Stimulated activated CD4-positive, alpha-beta T cell treated with anti-CD3 and anti-CD28 coated beads, Interleukin-15, amount 100 ng/mL, for 1 hour (primary cell): ENCODE data around the gene LTV1.
"Not testable (repeated sequence)": the region's sequence is repeated elsewhere in the genome, so short reads cannot be mapped to it uniquely, and the experiment has no call there.

Experiments
- DNase-seq, 2 donors: peaks; one replicate each; pipeline ENCODE4 v3.0.0-alpha.2; 2020; ENCODE audit warnings: low read depth in 1 of 2, low spot score in 1 of 2

Gene LTV1, protein sequence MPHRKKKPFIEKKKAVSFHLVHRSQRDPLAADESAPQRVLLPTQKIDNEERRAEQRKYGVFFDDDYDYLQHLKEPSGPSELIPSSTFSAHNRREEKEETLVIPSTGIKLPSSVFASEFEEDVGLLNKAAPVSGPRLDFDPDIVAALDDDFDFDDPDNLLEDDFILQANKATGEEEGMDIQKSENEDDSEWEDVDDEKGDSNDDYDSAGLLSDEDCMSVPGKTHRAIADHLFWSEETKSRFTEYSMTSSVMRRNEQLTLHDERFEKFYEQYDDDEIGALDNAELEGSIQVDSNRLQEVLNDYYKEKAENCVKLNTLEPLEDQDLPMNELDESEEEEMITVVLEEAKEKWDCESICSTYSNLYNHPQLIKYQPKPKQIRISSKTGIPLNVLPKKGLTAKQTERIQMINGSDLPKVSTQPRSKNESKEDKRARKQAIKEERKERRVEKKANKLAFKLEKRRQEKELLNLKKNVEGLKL

DNA sequence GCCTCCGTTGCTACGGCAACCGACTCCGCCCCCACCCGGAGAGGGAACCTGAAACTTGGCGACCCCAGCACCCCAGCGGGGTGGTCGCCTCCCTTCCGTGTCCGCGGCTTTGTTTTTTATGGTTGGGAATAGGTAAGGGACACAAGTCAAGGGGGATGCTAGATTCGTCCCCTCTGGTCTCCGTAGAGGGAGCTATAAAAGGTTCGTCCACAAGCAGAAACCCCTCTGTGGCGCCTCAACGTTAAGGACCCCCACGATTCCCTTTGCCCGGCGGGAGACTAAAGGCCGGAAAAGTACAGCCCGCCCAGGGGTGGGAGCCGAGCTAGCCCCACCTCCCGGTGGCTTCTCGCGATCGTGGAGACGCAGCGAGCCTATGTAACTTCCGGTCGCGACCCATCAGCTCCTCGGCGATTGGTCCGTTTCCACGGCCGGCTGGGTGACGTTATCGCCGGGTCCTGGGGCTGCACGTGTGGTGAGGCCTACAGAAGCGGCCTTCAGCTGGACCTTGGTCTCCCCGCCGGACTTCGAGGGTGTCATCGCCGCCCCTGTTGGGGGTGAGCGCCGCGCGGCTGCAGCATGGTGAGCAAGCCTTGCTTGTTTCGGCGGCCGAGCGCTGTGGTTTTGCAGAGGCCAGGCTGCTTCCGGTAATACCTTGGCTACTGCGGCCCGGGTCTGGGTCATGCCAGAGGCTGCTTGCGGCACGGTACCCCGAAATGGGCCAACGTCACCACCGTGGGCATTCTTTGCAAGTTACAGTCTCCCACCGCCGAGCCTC lies at the start of gene LTV1:
LTV1 (plus strand) TSS at position 437 of the 775 bp plus-strand sequence; CDS start at position 577, 140 bp downstream.
- DNase-seq, result peak; percentile 83 to 86

DNA sequence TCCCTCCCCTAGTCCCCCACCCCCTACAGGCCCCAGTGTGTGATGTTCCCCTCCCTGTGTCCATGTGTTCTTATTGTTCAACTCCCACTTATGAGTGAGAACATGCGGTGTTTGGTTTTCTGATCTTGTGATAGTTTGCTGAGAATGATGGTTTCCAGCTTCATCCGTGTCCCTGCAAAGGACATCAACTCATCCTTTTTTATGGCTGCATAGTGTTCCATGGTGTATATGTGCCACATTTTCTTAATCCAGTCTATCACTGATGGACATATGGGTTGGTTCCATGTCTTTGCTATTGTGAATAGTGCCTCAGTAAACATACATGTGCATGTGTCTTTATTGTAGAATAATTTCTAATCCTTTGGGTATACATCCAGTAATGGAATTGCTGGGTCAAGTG lies 46.6 kb upstream of the LTV1 start:
- DNase-seq, result not testable (repeated sequence)

DNA sequence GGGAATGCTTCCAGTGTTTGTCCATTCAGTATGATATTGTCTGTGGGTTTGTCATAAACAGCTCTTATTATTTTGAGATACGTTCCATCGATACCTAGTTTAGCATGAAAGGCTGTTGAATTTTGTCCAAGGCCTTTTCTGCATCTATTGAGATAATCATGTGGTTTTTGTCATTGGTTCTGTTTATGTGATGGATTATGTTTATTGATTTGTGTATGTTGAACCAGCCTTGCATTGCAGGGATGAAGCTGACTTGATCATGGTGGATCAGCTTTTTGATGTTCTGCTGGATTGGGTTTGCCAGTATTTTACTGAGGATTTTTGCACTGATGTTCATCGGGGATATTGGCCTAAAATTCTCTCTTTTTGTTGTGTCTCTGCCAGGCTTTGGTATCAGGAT lies 44.7 kb upstream of the LTV1 start:
- not testable (repeated sequence) for DNase-seq

DNA sequence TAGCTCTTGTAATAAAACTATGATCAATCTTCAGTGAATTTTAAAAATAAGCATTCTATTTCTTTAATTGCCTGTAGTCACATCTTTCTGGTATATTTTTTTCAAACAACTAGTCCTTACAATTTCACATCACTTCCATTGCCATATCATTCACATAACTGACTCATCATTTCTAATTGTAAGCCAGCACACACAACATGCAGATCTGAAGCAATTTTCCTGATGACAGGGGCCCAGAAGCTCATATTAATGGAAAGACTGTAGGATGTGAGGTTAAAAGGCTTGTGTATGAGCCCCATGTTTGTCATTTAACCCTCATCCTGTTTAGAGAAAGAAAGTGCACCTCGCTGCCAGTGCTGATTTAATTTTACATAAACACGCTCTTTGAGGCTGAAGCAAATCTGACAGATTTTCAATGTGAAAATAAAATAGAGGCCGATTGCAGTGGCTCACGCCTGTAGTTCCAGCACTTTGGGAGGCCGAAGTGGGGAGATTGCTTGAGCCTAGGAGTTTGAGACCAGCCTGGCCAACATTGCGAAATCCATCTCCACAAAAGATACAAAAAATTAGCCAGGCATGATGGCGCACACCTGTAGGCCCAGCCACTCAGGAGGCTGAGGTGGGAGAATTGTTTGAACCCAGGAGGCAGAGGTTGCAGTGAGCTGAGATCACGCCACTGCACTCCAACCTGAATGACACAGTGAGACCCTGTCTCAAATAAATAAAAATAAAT lies 40.1 kb upstream of the LTV1 start:
- no peak for DNase-seq

DNA sequence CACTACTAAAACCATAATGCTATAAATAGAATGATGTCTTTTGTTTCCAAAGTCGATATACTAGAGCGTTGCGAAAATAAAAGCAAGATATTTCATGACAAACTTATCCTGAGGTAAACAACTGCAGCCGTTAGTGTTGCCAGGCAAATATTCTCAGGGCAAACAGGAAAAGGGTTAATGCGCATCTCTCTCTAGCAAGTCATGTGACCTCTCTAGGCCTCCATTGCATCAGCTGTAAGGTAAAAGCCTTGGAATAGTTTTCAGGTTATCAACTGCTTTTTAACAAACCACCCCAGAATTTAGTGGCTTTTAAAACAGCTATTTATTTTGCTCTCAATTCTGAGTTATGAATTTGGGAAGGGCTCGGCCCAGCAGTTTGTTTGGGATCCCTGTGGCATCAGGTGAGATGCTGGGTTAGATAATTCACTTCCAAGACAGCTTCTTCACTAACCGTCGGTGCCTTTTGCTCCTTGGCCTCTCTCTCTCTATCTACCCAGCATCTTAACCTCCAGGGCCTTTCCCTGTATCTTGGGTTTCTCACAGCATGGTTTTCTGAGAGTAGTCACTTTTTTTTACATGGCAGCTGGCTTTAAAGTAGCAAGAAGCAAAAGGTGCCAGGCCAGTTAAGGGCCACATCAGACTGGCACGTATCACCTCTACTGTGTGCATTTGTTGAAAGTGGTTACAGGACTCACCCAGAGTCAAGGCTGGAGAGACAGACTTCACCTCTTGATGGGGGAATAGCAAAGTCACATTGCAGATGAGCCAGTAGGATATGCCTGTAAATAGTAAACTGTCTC lies 39.2 kb upstream of the LTV1 start:
- DNase-seq, result no peak

DNA sequence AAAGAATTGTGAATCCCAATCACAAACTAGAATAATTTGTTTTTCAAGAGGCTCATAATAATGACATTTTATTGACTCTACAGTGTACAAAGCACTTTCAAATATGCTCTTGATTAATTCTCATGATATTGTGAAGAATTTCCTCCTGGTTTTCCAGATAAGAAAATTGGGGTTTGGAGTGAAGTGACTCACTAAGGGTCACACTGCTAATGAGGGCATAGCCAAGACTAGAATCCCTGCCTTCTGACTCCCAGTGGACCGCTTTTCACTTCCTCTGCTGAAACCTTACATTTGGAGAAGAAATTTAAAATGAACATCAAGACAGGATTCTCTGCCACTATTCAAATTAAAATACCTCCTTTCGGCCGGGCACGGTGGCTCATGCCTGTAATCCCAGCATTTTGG lies 38.3 kb upstream of the LTV1 start:
- no peak for DNase-seq

DNA sequence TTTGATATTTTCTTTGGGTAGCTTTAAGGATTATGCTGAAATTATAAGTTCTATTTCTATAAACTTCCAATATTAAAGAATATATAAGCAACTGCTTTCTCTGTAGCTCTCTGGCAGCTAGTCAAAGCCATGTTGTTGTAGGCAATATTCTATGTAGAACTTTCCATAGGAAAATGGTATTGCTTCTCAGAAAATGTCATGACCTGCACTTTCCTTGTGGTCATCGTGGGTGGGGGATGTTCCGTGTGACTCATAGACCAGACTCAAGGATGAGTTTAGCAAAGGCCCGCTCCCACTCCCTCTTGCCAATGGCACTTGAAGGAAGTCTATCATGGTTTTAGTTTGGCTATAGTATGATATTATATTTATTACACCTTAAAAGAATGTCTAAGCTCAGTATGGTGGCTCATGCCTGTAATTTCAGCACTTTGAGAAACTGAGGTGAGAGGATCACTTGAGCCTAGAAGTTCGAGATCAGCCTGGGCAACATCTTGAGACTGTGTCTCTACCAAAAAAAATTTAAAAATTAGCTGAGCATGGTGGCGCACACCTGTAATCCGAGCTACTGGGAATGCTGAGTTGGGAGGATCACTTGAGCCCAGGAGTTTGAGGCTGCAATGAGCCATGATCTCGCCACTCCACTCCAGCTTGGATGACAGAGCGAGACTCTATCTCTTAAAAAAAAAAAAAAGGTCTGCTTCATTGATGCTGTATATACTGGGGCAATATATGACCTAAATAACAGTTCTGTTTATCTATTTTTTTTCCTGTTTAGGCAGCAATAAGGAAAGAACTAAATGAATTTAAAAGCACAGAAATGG lies 36.6 kb upstream of the LTV1 start:
- DNase-seq, result peak in 1 of 2 donors; percentile 63

DNA sequence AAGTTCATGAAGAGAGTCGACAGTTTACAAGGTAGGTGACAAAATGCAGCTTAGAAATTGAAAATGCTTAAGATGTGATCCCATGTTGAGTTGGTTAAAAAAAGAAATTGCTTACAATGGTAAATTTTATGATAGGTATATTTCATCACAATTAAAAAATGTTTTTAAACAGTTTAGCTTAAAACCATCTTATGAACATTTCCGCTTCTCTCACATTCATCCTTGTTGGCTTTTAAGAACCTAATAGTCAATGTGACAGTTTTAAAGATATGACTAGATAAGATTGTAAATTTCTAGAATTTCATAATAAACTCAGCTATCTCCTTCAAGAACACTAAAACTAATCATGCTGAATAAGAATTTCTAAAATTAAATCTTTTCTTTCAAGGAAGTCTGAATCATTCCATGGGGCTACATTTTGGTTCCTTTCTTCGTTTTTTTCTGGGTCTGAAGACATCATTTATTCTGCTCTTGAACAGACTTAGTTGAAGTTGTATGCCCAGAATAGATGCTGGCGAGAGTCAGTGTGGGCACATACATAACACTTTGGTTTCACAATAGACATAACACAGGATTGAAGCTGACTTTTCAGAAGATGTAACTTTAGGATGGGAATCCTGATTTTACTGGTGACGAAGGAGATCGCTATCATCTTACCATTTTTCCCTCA lies 35.9 kb upstream of the LTV1 start:
- DNase-seq, result no peak

DNA sequence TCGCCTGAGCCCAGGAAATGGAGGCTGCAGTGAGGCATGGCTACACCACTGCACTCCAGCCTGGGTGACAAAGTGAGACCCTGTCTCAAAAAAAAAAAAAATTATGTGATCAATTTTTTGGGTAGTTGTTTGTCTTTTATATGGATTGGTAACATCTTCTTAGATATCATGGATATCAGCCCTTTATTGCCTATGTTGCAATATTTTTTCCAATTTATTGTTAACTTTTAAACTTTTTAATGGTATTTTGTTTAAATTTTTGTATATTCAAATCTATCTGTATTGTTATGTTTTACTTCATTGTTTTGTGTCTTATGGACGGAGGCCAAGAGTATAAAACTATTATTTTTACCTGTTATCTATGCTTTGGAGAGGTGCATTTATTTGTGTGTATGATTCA lies 32.4 kb upstream of the LTV1 start:
- DNase-seq, result no peak

DNA sequence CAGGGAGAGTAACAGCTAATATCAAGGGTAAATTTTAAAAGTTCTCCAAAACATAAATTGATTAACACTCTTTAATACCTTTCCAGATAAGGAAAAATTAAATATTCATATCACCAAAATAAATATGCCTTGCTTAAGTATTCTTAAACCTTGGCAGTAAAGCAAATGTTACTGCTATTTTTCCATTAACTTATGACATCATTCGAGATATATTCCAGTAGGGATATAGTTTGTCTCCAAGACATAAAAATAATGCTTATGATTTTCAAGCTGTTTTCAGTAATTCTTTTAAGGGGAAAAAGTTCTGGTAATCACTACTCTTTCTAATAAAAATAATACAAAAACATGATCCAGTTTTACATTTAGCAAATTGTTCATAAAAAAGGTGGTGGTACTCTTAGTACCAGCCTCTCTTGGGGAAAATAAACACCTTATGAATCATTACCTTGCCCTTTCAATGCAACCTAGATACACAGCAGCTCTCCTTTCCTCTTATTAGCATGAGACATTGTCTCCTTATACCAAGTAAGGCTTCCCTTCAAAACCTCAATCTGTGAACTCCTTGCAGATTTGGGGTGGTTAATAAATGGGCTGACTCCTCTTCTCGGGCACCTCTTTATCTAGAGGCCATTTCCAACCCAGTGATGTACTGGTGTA lies 31.5 kb upstream of the LTV1 start:
- no peak for DNase-seq

DNA sequence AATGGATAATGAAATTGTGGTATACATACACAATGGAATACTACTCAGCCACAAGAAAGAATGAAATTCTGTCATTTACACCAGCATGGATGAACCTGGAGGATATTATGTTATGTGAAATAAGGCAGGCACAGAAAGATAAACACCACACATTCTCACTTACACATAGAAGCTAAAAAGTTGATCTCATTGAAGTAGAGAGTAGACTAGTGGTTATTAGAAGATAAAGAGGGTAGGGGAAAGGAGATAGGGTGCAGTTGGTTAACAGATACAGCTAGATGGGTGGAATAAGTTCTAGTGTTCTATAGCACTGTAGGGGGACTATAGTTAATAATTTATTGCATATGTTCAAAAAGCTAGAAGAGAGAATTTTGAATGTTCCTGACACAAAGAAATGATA lies 25.5 kb upstream of the LTV1 start:
- no peak for DNase-seq

DNA sequence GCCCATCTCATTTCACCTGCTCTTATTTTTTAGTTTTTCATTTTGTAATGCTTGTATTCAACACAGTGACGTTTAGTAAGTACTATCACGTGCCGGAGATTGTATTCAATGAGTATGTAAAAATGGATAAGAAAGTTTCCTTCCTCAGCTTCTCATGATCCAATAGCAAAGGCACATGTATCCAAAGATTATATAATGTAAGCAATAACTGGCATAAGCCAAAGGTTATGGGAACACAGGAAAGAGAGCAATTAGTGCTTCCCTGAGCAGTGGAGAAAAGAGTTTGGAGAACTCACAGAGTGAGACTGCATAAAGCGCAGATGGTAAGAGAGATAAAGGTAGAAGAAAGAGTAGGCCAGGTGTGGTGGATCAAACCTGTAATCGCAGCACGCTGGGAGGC lies 21.8 kb upstream of the LTV1 start:
- no peak for DNase-seq

DNA sequence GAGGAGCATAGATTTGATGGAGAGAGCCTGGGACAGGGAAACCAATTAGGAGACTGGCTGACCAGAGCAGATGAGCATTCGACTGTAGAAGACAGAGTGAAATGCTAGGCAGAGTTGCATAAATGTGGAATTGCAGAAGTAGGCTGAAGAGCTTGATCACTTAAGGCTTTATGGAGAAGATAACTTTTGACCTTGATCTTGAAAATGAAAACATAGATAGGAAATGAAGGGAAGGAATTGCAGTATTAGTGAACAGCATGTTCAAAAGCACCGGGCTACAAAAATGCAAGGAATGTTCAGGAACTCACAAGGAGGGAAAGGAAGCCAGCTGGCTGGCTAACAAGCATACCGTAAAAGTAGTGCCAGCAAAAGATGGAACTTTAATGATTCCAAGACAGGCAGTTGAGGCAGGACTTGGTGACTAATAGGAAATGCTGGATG lies 20.5 kb upstream of the LTV1 start:
- no peak for DNase-seq

DNA sequence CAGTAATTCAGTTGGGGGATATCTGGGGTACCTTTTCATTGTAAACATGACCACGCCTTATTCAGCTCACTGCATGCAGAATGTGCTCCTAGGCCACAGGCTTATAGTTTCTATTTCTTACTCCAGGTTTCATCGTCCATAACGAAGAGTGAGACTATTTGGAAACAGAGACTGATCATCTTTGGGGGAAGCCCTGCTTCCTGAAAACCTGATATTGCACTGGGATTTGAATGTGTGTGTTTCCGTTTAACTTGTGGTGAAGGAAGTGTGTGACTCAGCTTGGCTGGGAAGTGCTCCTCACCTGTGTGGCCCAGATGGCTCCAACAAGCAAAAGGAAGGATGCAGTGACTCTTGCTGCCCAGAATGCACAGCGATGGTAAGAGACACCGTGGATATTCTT lies 19.6 kb upstream of the LTV1 start:
- DNase-seq, result no peak

DNA sequence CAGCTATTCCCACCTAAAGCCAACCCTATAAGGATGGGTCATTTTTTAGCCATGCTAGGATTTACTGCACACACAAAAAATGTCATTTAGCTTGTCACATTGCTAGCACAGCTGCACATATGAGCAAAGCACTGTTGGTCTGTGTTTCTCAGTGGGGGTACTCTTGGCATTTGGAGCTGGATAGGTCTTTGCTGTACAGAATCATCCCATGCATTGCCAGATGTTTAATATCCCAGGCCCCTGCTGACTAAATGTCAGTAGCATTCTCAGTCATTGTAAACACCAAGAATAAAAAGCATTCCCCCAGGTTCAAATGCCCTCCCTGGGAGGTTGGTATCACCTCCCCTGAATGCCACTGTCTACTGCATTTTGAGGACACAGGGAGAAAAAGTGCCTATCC lies 14.6 kb upstream of the LTV1 start:
- no peak for DNase-seq

DNA sequence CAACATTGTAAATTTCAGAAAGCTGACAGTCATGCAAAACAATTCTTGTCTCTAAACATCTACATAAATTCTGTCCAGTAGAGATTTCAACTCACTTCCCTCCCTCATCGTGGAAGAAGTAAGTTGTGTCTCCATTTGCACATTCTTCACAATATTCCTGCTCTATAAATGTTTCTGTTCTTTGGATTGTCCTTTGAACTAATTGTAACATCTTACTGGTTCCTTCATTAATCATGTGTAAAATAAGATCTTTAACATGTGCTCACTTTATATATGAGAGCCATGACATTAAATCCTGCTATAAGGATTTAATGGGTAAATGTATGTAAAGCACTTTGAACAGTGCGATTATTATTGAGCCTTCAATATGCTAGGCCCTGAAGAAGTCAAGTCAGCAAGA lies 7.0 kb upstream of the LTV1 start:
- DNase-seq, result no peak

DNA sequence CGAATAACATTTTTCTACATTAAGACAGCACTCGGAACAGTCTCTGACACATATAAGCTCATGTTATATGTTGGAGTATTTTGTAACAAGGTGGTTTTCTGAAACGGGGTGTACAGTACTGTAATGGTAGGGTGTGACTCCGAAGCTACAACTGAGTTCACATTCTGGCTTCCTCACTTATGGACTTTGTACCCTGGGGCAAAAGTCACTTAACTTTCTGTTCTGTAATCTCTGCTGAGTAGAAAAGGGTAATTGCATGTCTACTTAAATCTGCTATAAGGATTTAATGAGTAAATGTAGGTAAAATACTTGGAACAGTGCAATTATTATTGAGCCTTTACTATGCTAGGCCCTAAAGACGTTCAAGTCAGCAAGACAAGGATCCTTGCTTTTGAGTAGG lies 4.7 kb upstream of the LTV1 start:
- no peak for DNase-seq

DNA sequence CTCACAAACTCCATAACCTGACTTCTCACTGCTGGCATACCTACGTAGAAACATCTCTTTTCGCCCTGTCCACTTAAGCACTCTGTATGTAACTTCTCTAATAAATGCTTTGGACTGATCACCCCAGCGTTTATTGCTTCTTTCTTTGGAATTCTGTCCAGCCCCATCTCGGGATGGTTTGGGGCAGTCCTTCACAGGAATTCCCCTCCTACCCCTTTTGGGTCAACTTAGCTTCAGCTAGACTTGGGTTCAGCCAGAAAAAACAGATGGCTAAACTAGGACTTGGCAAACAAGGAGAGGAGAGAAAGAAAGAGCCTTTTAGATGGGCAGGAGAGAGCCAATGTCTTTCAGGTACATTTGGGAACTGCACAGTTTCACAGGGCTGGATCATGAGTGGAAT lies 3.9 kb upstream of the LTV1 start:
- no peak for DNase-seq
